SK-N-SH (cell line): ENCODE measurements around the gene SLC44A2. TPM values are rescaled to one million over a fixed set of nuclear protein-coding genes. Genes with fewer than 3 reads are reported as not detected.

Source experiments
- CTCF ChIA-PET: fragments of 300-600, 350-600 bp; formaldehyde crosslinking; extraction: SDS; loops from one replicate; lab custom pipeline; 2021; lab: Yijun Ruan, JAX
- POLR2A ChIA-PET: fragments of 350-600 bp; sonication (Branson Sonifier 250); formaldehyde crosslinking; extraction: SDS; loops from one replicate; lab custom pipeline; 2020; ENCODE audit warnings: antibody characterized with exemption, inconsistent platforms; lab: Yijun Ruan, JAX
- DNase-seq: peaks from one replicate; pipeline ENCODE4 v3.0.0; 2012
- H2AFZ ChIP-seq: fragments of 200-600 bp; sonication (generic); 2 replicates; pipeline ENCODE4 v1.8.1; 2016; ENCODE audit warnings: antibody characterized with exemption, mild to moderate bottlenecking, low read depth
- H3F3A ChIP-seq: fragments of 200-600 bp; sonication (generic); replicated peaks from 2 replicates; pipeline ENCODE3; 2016; ENCODE audit warnings: antibody characterized with exemption, mild to moderate bottlenecking; ENCODE audit not compliant: insufficient read depth
- H3K27ac ChIP-seq, 2 experiments: fragments of 200-500 bp in 1 of 2; fragments of 200-600 bp in 1 of 2; sonication (Bioruptor generic) in 1 of 2; sonication (generic), shearing (Covaris generic) in 1 of 2; 2 replicates each; pipeline versions ENCODE4 v1.5.1 to v1.6.1; 2014 to 2016; ENCODE audit warnings: low read depth in 2 of 2, inconsistent platforms in 1 of 2, low read length in 1 of 2, mild to moderate bottlenecking in 1 of 2, mixed read lengths in 1 of 2
- H3K27me3 ChIP-seq: fragments of 200-600 bp; sonication (generic), shearing (Covaris generic); 2 replicates; pipeline ENCODE4 v1.6.1; 2016; ENCODE audit warnings: mixed run types; ENCODE audit not compliant: insufficient read depth
- H3K36me3 ChIP-seq, 2 experiments: fragments of 200-500 bp in 1 of 2; fragments of 200-600 bp in 1 of 2; sonication (Bioruptor generic) in 1 of 2; sonication (generic) in 1 of 2; replicated peaks in 1 of 2; 2 replicates each; pipeline versions ENCODE3 to v1.5.1; 2014 to 2016; ENCODE audit warnings: low read length in 1 of 2, mild to moderate bottlenecking in 1 of 2; ENCODE audit not compliant: insufficient read depth in 2 of 2, control insufficient read depth in 1 of 2
- H3K4me1 ChIP-seq, 2 experiments: fragments of 200-500 bp in 1 of 2; fragments of 200-600 bp in 1 of 2; sonication (Bioruptor generic) in 1 of 2; sonication (generic), shearing (Covaris generic) in 1 of 2; 2 replicates each; pipeline versions ENCODE4 v1.5.1 to v1.6.1; 2014 to 2016; ENCODE audit warnings: low read depth in 1 of 2, low read length in 1 of 2, mixed run types in 1 of 2; ENCODE audit not compliant: insufficient read depth in 2 of 2, control insufficient read depth in 1 of 2
- H3K4me2 ChIP-seq: fragments of 200-600 bp; sonication (generic), shearing (Covaris generic); 2 replicates; pipeline ENCODE4 v1.6.1; 2017; ENCODE audit warnings: mixed run types
- H3K4me3 ChIP-seq, 2 experiments: fragments of 200-500 bp in 1 of 2; fragments of 200-600 bp in 1 of 2; sonication (Bioruptor generic) in 1 of 2; sonication (generic), shearing (Covaris generic) in 1 of 2; 2 replicates each; pipeline versions ENCODE4 v1.5.1 to v1.8.1; 2014 to 2016; ENCODE audit warnings: low read depth in 2 of 2, inconsistent platforms in 1 of 2, low read length in 1 of 2, mild to moderate bottlenecking in 1 of 2, mixed read lengths in 1 of 2, moderate library complexity in 1 of 2
- H3K79me2 ChIP-seq: fragments of 200-600 bp; sonication (generic); 2 replicates; pipeline ENCODE4 v1.8.1; 2017; ENCODE audit warnings: mild to moderate bottlenecking; ENCODE audit not compliant: insufficient read depth
- H3K9ac ChIP-seq: fragments of 200-600 bp; sonication (generic); 2 replicates; pipeline ENCODE4 v1.6.1; 2017; ENCODE audit warnings: mixed run types
- H3K9me2 ChIP-seq: fragments of 200-600 bp; sonication (generic); 2 replicates; pipeline ENCODE4 v1.6.1; 2017; ENCODE audit warnings: mixed run types
- H3K9me3 ChIP-seq: fragments of 200-600 bp; sonication (generic); 2 replicates; pipeline ENCODE4 v1.6.1; 2017; ENCODE audit warnings: mixed run types, mild to moderate bottlenecking, moderate library complexity
- H4K20me1 ChIP-seq: fragments of 200-600 bp; sonication (generic); 2 replicates; pipeline ENCODE4 v1.6.1; 2017; ENCODE audit warnings: mild to moderate bottlenecking, mixed run types; ENCODE audit not compliant: insufficient read depth
- CHD2 ChIP-seq: fragments of 150-350 bp; IDR thresholded peaks from 2 replicates; pipeline ENCODE4 v1.6.1; 2018; ENCODE audit warnings: low read length; ENCODE audit not compliant: partially characterized antibody
- EP300 ChIP-seq, 2 experiments: IDR thresholded peaks; 2 replicates each; pipeline versions ENCODE4 v1.4.0 to v1.6.1; 2012; ENCODE audit warnings: borderline replicate concordance in 1 of 2, low read depth in 1 of 2, low read length in 1 of 2
- EZH2phosphoT487 ChIP-seq: fragments of 200-600 bp; sonication (generic); IDR thresholded peaks from 2 replicates; pipeline ENCODE4 v1.6.1; 2017; ENCODE audit warnings: low read depth, mixed run types, mild to moderate bottlenecking, antibody characterized with exemption, moderate library complexity, borderline replicate concordance
- FOSL2 ChIP-seq: IDR thresholded peaks from 2 replicates; pipeline ENCODE4 v1.4.0; 2012; ENCODE audit warnings: low read depth, mild to moderate bottlenecking, moderate library complexity, borderline replicate concordance
- FOXM1 ChIP-seq: IDR thresholded peaks from 2 replicates; pipeline ENCODE4 v1.4.0; 2012; ENCODE audit warnings: low read depth, mild to moderate bottlenecking
- JUND ChIP-seq: IDR thresholded peaks from 2 replicates; pipeline ENCODE4 v1.4.0; 2012
- NFIC ChIP-seq: IDR thresholded peaks from 2 replicates; pipeline ENCODE4 v1.4.0; 2012; ENCODE audit warnings: borderline replicate concordance
- POLR2AphosphoS5 ChIP-seq: IDR thresholded peaks from 2 replicates; pipeline ENCODE4 v1.6.1; 2012; ENCODE audit warnings: low read depth, low read length
- SIN3A ChIP-seq: IDR thresholded peaks from 2 replicates; pipeline ENCODE4 v1.6.1; 2012; ENCODE audit warnings: low read depth, mild to moderate bottlenecking, low read length, moderate library complexity, borderline replicate concordance
- SMC3 ChIP-seq: IDR thresholded peaks from 2 replicates; pipeline ENCODE4 v1.6.1; 2012; ENCODE audit warnings: low read depth, low read length, improper control_type of control experiment
- TAF1 ChIP-seq: IDR thresholded peaks from 2 replicates; pipeline ENCODE4 v1.6.1; 2012; ENCODE audit warnings: low read depth, mild to moderate bottlenecking, low read length, moderate library complexity, borderline replicate concordance
- TEAD4 ChIP-seq: IDR thresholded peaks from 2 replicates; pipeline ENCODE4 v1.4.0; 2012; ENCODE audit warnings: mild to moderate bottlenecking, borderline replicate concordance; ENCODE audit not compliant: insufficient read depth
- YY1 ChIP-seq: IDR thresholded peaks from 2 replicates; pipeline ENCODE4 v1.4.0; 2012; ENCODE audit warnings: low read depth, mild to moderate bottlenecking
- WGBS: methylation state at CpG from one replicate; pipeline ENCODE4 v1.1.6; 2017; ENCODE audit warnings: low lambda C conversion rate; 5-methylcytosine and 5-hydroxymethylcytosine counted together
- polyA plus RNA-seq, 3 experiments: library from polyadenylated mRNA; depleted of rRNA; stranded (reverse); fragments of >200 nt; gene quantifications; 2 replicates each; pipeline ENCODE4 v1.2.3, GENCODE V29; 2012
- TF ChIP-seq, protein P1 (sequence below): fragments of 200-600 bp; sonication (generic); IDR thresholded peaks from 2 replicates; pipeline ENCODE4 v1.6.1; 2017; ENCODE audit warnings: antibody characterized with exemption, mild to moderate bottlenecking, moderate library complexity
- TF ChIP-seq, protein P2 (sequence below): IDR thresholded peaks from 2 replicates; pipeline ENCODE4 v1.4.0; 2012; ENCODE audit warnings: low read depth, borderline replicate concordance

Gene SLC44A2
- polyA plus RNA-seq, 1 of the 3 experiments (the other 2 are of a cell fraction): 61.4 TPM

DNA sequence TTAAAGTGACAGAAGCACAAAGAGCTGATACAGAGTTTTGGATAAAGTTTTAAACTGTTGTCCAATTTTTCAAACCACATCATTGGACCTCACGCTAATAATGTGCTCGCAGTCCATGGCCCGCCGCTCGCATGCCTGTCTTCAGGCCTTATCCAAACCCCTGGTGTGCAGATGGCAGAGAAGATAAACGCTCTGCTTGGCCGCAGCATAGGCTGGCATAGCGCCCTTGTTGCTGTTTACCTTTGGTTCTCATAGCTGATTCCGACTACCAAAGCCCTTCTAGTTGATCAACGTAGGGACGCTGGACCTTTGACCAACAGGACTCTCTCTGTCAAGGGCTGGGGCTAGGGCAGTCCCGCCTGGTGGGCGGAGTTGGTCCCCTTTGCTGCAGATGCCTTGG lies 52.4 kb downstream of the SLC44A2 start:
- Histone ChIP-seq H3K27me3 (no peaks in the 10 kb centered on the region), H3K9ac (no peak overlapping the region), H3K4me3 (no peak overlapping the region), H3K9me3 (no peaks in the 10 kb centered on the region), H4K20me1 (peaks cover 87% of the 10 kb centered on the region), H3K27ac (no peak overlapping the region), H3F3A (peaks cover 8% of the 10 kb centered on the region), H3K36me3 (peaks cover 69 to 94% of the 10 kb centered on the region in 2 experiments), H3K4me1 (no peaks in the 10 kb centered on the region; a peak in 1 of 4 replicates), H3K9me2 (no peaks in the 10 kb centered on the region), H2AFZ (no peak overlapping the region), H3K79me2 (peaks cover 78% of the 10 kb centered on the region), H3K4me2 (no peak overlapping the region)
- CTCF ChIA-PET: interaction anchor here (1.1 to 1.6 kb wide), 4 partner anchors 18 to 259 kb away, joined by 3 to 5 read pairs (median 4); no protein-coding TSS in a partner anchor
- WGBS: 93% methylated on average over 13 of the region's 13 CpGs
- POLR2A ChIA-PET: no interaction called here
- DNase-seq: no peak
- TF ChIP-seq TAF1 (no peak), SIN3A (no peak), FOSL2 (no peak), EZH2phosphoT487 (no peak), JUND (no peak), TEAD4 (no peak), NFIC (no peak), POLR2AphosphoS5 (no peak)
- TF ChIP-seq, protein P1, sequence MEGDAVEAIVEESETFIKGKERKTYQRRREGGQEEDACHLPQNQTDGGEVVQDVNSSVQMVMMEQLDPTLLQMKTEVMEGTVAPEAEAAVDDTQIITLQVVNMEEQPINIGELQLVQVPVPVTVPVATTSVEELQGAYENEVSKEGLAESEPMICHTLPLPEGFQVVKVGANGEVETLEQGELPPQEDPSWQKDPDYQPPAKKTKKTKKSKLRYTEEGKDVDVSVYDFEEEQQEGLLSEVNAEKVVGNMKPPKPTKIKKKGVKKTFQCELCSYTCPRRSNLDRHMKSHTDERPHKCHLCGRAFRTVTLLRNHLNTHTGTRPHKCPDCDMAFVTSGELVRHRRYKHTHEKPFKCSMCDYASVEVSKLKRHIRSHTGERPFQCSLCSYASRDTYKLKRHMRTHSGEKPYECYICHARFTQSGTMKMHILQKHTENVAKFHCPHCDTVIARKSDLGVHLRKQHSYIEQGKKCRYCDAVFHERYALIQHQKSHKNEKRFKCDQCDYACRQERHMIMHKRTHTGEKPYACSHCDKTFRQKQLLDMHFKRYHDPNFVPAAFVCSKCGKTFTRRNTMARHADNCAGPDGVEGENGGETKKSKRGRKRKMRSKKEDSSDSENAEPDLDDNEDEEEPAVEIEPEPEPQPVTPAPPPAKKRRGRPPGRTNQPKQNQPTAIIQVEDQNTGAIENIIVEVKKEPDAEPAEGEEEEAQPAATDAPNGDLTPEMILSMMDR: no peak

DNA sequence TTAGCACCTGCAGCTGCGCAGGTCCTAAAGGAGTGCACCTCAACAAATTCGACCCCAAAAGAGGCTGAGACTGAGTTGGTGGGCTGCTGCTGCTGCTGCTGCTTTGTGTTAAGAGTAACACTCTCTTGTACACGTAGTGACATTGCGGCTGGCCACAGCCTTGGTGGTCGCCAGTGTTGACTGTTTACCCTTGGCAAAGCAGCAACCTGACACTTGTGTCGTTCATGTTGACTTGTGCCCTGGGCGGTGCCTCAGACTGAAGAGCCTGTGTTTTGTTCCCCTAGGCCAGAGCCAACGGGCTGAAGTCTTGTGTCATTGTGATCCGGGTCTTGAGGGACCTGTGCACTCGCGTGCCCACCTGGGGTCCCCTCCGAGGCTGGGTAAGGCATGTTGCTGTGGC lies 53.5 kb downstream of the SLC44A2 start:
- Histone ChIP-seq H4K20me1 (peaks cover 81% of the 10 kb centered on the region), H2AFZ (no peak overlapping the region), H3K27ac (no peak overlapping the region), H3K9me3 (no peaks in the 10 kb centered on the region), H3K4me2 (no peak overlapping the region), H3K9ac (no peak overlapping the region), H3K4me1 (no peaks in the 10 kb centered on the region; a peak in 1 of 4 replicates), H3K36me3 (peaks cover 72 to 94% of the 10 kb centered on the region in 2 experiments), H3K27me3 (no peaks in the 10 kb centered on the region), H3K4me3 (no peak overlapping the region), H3F3A (peaks cover 4% of the 10 kb centered on the region), H3K79me2 (peaks cover 70% of the 10 kb centered on the region), H3K9me2 (no peaks in the 10 kb centered on the region)
- CTCF ChIA-PET: interaction anchor here (1.0 to 1.6 kb wide), 3 partner anchors 10 to 34 kb away, joined by 3 to 5 read pairs (median 3); no protein-coding TSS in a partner anchor
- DNase-seq: no peak
- TF ChIP-seq SIN3A (no peak), EP300 (IDR thresholded peaks at IDR 0.05; ENCODE audit: borderline replicate concordance in 1 of 2, low read depth in 1 of 2, low read length in 1 of 2) (no peak), SMC3 (no peak), EZH2phosphoT487 (no peak), FOXM1 (no peak), NFIC (no peak), CHD2 (no peak), YY1 (no peak)
- TF ChIP-seq, protein P2, sequence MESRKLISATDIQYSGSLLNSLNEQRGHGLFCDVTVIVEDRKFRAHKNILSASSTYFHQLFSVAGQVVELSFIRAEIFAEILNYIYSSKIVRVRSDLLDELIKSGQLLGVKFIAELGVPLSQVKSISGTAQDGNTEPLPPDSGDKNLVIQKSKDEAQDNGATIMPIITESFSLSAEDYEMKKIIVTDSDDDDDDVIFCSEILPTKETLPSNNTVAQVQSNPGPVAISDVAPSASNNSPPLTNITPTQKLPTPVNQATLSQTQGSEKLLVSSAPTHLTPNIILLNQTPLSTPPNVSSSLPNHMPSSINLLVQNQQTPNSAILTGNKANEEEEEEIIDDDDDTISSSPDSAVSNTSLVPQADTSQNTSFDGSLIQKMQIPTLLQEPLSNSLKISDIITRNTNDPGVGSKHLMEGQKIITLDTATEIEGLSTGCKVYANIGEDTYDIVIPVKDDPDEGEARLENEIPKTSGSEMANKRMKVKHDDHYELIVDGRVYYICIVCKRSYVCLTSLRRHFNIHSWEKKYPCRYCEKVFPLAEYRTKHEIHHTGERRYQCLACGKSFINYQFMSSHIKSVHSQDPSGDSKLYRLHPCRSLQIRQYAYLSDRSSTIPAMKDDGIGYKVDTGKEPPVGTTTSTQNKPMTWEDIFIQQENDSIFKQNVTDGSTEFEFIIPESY: no peak
- POLR2A ChIA-PET: no interaction called here
- 100% methylated on average over 11 of the region's 12 CpGs for WGBS
